ENCODE measurements around the gene UGCG. TPM values are rescaled to one million over a fixed set of nuclear protein-coding genes. Genes with fewer than 3 reads are reported as not detected.

The UGCG gene
- total and polyA plus RNA-seq, 2 of the 8 experiments (the other 6 are each of a cell fraction or from before 2014, with no cell fraction given): 14.9 to 34.0 TPM

- TF ChIP-seq, protein P1, sequence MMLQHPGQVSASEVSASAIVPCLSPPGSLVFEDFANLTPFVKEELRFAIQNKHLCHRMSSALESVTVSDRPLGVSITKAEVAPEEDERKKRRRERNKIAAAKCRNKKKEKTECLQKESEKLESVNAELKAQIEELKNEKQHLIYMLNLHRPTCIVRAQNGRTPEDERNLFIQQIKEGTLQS (IDR thresholded peaks at IDR 0.05; ENCODE audit: insufficient read depth, low read depth, low read length): no peak
- TF ChIP-seq FOSL1 (IDR thresholded peaks at IDR 0.05; ENCODE audit: insufficient read depth, low read depth, low read length): no peak
- no peak for TF ChIP-seq PHF8 (conservative IDR thresholded peaks at IDR 0.05; ENCODE audit: low read depth, low read length)
- TF ChIP-seq EZH2 (IDR thresholded peaks at IDR 0.05; ENCODE audit: low read depth, low read length, severe bottlenecking): no peak
These were observed 40.7 kb downstream of the UGCG start (continued) for GRCh38 chr9:111937301-111937700.

Measured in H1 (cell line).